Mesendoderm (in vitro differentiated cells): ENCODE measurements around the gene UPB1.

Experiments
- DNase-seq: peaks from one replicate; pipeline ENCODE4 v3.0.0; 2013
- H2AK5ac ChIP-seq: 2 replicates; pipeline ENCODE4 v1.6.1; 2013; ENCODE audit warnings: low read length, inconsistent platforms
- H2BK120ac ChIP-seq: 2 replicates; pipeline ENCODE4 v1.6.1; 2013; ENCODE audit warnings: low read depth, mild to moderate bottlenecking, low read length, moderate library complexity, mixed read lengths
- H2BK15ac ChIP-seq: replicated peaks from 2 replicates; pipeline ENCODE4 v1.6.1; 2013; ENCODE audit warnings: low read depth, mild to moderate bottlenecking, moderate library complexity
- H2BK5ac ChIP-seq: 2 replicates; pipeline ENCODE4 v1.6.1; 2013; ENCODE audit warnings: low read length, inconsistent platforms
- H3K18ac ChIP-seq: 2 replicates; pipeline ENCODE4 v1.6.1; 2013; ENCODE audit warnings: mild to moderate bottlenecking, low read length, mixed read lengths
- H3K23ac ChIP-seq: one replicate; pipeline ENCODE4 v1.6.1; 2013; ENCODE audit warnings: low read length
- H3K27ac ChIP-seq: 2 replicates; pipeline ENCODE4 v1.5.1; 2013; ENCODE audit warnings: low read depth, mild to moderate bottlenecking, inconsistent platforms, low read length, moderate library complexity
- H3K27me3 ChIP-seq: 2 replicates; pipeline ENCODE4 v1.6.1; 2013; ENCODE audit warnings: low read length, control low read depth, mild to moderate bottlenecking, inconsistent platforms; ENCODE audit not compliant: insufficient read depth, poor library complexity
- H3K36me3 ChIP-seq: 2 replicates; pipeline ENCODE4 v1.6.1; 2013; ENCODE audit warnings: low read length, inconsistent platforms; ENCODE audit not compliant: control insufficient read depth, insufficient read depth
- H3K4ac ChIP-seq: one replicate; pipeline ENCODE4 v1.6.1; 2013; ENCODE audit warnings: low read depth, mild to moderate bottlenecking, low read length, moderate library complexity
- H3K4me1 ChIP-seq: 2 replicates; pipeline ENCODE4 v1.6.1; 2013; ENCODE audit warnings: low read depth, low read length, inconsistent platforms; ENCODE audit not compliant: control insufficient read depth
- H3K4me2 ChIP-seq: 2 replicates; pipeline ENCODE4 v1.6.1; 2013; ENCODE audit warnings: low read length
- H3K4me3 ChIP-seq: 2 replicates; pipeline ENCODE4 v1.5.1; 2013; ENCODE audit warnings: mild to moderate bottlenecking, low read length
- H3K56ac ChIP-seq: one replicate; pipeline ENCODE4 v1.6.1; 2013; ENCODE audit warnings: low read length
- H3K79me1 ChIP-seq: 2 replicates; pipeline ENCODE4 v1.6.1; 2013; ENCODE audit warnings: low read length, inconsistent platforms
- H3K79me2 ChIP-seq: 2 replicates; pipeline ENCODE4 v1.6.1; 2013; ENCODE audit warnings: mild to moderate bottlenecking, low read length; ENCODE audit not compliant: control insufficient read depth, insufficient read depth
- H3K9ac ChIP-seq: 2 replicates; pipeline ENCODE4 v1.6.1; 2013; ENCODE audit warnings: low read length, inconsistent platforms
- H4K5ac ChIP-seq: one replicate; pipeline ENCODE4 v1.6.1; 2013; ENCODE audit warnings: low read length
- H4K8ac ChIP-seq: one replicate; pipeline ENCODE4 v1.6.1; 2013; ENCODE audit warnings: low read depth, mild to moderate bottlenecking, control low read depth, low read length, moderate library complexity
- WGBS: extraction: QIAGEN DNeasy Blood & Tissue Kit; methylation state at CpG from one replicate; pipeline ENCODE4 v1.1.7; 2013; ENCODE audit warnings: low lambda C conversion rate, missing lambda C conversion rate; ENCODE audit not compliant: insufficient coverage; ENCODE audit errors: extremely low coverage; 5-methylcytosine and 5-hydroxymethylcytosine counted together

The UPB1 gene

DNA sequence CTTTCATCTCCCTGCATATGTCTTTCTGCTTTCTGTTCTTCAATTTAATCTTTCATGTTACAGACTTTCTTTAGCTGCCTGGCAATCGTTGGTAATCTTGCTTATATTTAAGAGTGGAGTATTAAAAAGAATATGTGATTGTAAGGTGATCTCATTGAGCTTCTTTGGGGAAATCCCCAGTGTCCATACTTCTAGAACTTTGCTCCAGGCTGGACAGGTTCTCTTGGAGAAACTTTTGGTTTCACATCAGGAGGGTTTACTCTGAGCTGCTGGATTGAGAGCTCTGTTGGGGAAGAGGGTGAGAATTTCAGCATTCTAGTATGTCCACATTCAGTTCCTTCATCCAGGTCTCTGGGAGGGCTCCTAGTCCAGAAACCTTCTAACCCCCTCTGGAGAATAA lies 81.6 kb downstream of the UPB1 start:
- Histone ChIP-seq H3K4ac (no peak overlapping the region), H3K27me3 (no peaks in the 10 kb centered on the region), H4K8ac (no peak overlapping the region), H3K79me1 (no peaks in the 10 kb centered on the region), H2AK5ac (no peak overlapping the region), H3K18ac (no peak overlapping the region), H3K27ac (no peak overlapping the region), H3K56ac (no peak overlapping the region), H3K9ac (no peak overlapping the region), H3K4me3 (no peak overlapping the region), H3K79me2 (no peaks in the 10 kb centered on the region), H2BK120ac (no peak overlapping the region), H3K23ac (no peak overlapping the region), H2BK5ac (no peak overlapping the region), H2BK15ac (no peak overlapping the region), H4K5ac (no peak overlapping the region), H3K4me2 (no peak overlapping the region), H3K4me1 (no peaks in the 10 kb centered on the region), H3K36me3 (peaks cover 7% of the 10 kb centered on the region)
- WGBS: no CpG with 5 or more reads among the region's 1 CpG
- no peak for DNase-seq
